ENCODE data around the gene ATRNL1. TPM values are rescaled to one million over a fixed set of nuclear protein-coding genes. Genes with fewer than 3 reads are reported as not detected.

ATRNL1 gene
- total and polyA plus RNA-seq, 12 donors = 4.8 to 217 (median 92.4) TPM

DNA sequence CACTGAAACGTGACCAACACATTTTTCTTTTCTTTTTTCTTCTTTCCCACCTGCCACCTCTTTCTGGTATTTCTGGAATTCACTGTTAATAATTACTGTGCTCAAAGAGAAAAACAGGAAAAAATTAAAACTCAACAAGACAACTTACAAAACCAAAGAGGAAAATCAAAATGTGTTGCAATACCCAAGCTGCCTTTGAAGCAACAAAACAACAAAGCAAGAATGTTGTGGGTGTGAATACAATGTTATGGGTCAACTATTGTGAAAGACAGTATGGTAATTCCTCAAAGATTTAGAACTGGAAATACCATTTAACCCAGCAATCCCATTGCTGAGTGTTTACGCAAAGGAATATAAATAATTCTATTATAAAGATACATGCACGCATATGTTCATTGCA is 764.7 kb downstream of the ATRNL1 start:
- no peak for DNase-seq
- no peaks in the 10 kb centered on the region for H3K9me3 ChIP-seq (replicated peaks in 1 of 3)
- no peaks in the 10 kb centered on the region for H3K27me3 ChIP-seq
- H3K27ac ChIP-seq = no peak overlapping the region
- intact Hi-C loops (cut with DNase I) = no loop called here
- 67 to 84% (median 75%) methylated on average over 3 of the region's 3 CpGs for WGBS, 4 donors
- no peak for TF ChIP-seq POLR2A (IDR thresholded peaks at IDR 0.05)
- no peak for TF ChIP-seq CTCF (IDR thresholded peaks at IDR 0.05)
- H3K36me3 ChIP-seq (replicated peaks in 1 of 2) = no peaks in the 10 kb centered on the region
- no peak overlapping the region for H3K4me3 ChIP-seq
- peaks cover 0 to 10% of the 10 kb centered on the region in 2 donors for H3K4me1 ChIP-seq (replicated peaks in 1 of 2)

GRCh38 chr10:115860182-115861107 is 767.3 kb downstream of the ATRNL1 start:
- no peaks in the 10 kb centered on the region for H3K27me3 ChIP-seq
- TF ChIP-seq POLR2A (IDR thresholded peaks at IDR 0.05) (no peak), CTCF (IDR thresholded peaks at IDR 0.05) (no peak)
- no peaks in the 10 kb centered on the region for H3K4me1 ChIP-seq (replicated peaks in 1 of 2)
- intact Hi-C loops (cut with DNase I) = no loop called here
- no peaks in the 10 kb centered on the region for H3K36me3 ChIP-seq (replicated peaks in 1 of 2)
- WGBS, 4 donors = 71 to 88% (median 75%) methylated on average over 1 of the region's 1 CpG
- no peak overlapping the region for H3K4me3 ChIP-seq
- no peak for DNase-seq
- no peak overlapping the region for H3K27ac ChIP-seq
- no peaks in the 10 kb centered on the region for H3K9me3 ChIP-seq (replicated peaks in 1 of 3)

DNA sequence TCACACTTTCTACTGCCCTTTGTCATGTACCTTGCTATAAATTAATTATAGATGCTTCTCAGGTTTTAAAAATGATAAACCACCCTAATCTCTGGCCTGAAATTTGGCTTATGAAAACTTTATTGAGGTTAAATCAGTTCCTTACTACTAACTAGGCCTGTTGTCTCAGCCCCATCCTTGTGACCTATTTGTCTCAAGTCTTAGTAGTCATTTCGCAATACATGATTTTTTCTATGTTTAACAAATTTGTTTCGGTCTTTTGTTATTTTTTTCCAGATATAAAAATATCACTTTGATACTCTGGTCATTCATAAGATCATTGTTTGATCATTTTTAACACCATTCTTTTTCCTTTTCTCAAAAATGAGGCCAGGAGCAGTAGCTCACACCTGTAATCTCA is 768.3 kb downstream of the ATRNL1 start:
- Histone ChIP-seq H3K9me3 (replicated peaks in 1 of 3) (no peaks in the 10 kb centered on the region), H3K27me3 (no peaks in the 10 kb centered on the region), H3K4me1 (replicated peaks in 1 of 2) (no peaks in the 10 kb centered on the region), H3K4me3 (no peak overlapping the region), H3K36me3 (replicated peaks in 1 of 2) (no peaks in the 10 kb centered on the region), H3K27ac (no peak overlapping the region)
- DNase-seq = no peak
- intact Hi-C loops (cut with DNase I) = no loop called here
- WGBS, 4 donors = 70 to 81% (median 72%) methylated on average over 2 of the region's 2 CpGs
- no peak for TF ChIP-seq CTCF (IDR thresholded peaks at IDR 0.05)
- no peak for TF ChIP-seq POLR2A (IDR thresholded peaks at IDR 0.05)

GRCh38 chr10:115861864-115862263 is 768.7 kb downstream of the ATRNL1 start:
- Histone ChIP-seq H3K36me3 (replicated peaks in 1 of 2) (no peaks in the 10 kb centered on the region), H3K4me1 (replicated peaks in 1 of 2) (no peaks in the 10 kb centered on the region), H3K4me3 (no peak overlapping the region), H3K9me3 (replicated peaks in 1 of 3) (no peaks in the 10 kb centered on the region), H3K27ac (no peak overlapping the region), H3K27me3 (no peaks in the 10 kb centered on the region)
- TF ChIP-seq POLR2A (IDR thresholded peaks at IDR 0.05) (no peak), CTCF (IDR thresholded peaks at IDR 0.05) (no peak)
- intact Hi-C loops (cut with DNase I) = no loop called here
- 86 to 98% (median 92%) methylated on average over 1 of the region's 1 CpG for WGBS, 4 donors
- no peak for DNase-seq
